Measurements from ENCODE around the gene HSD17B7.

GRCh38 chr1:162823771-162824525, 33.4 kb downstream of the HSD17B7 start:
- no peak for TF ChIP-seq CTCF (IDR thresholded peaks at IDR 0.05)
- TF ChIP-seq POLR2A (IDR thresholded peaks at IDR 0.05), result no peak

Data from thyroid gland (tissue), 4 donors.